Skeletal muscle satellite cell (primary cell): ENCODE results near the gene PRKAG3.
"Not testable (repeated sequence)": the region's sequence is repeated elsewhere in the genome, so short reads cannot be mapped to it uniquely, and the experiment has no call there.

ENCODE experiments used
- H3K27me3 ChIP-seq: 2 replicates; pipeline ENCODE4 v1.7.0; 2013; ENCODE audit warnings: low read length; ENCODE audit not compliant: control insufficient read depth, insufficient read depth
- H3K36me3 ChIP-seq: 2 replicates; pipeline ENCODE4 v1.7.0; 2013; ENCODE audit warnings: mild to moderate bottlenecking, control low read depth, low read length; ENCODE audit not compliant: insufficient read depth
- H3K4me1 ChIP-seq: 2 replicates; pipeline ENCODE4 v1.7.0; 2013; ENCODE audit warnings: low read length; ENCODE audit not compliant: control insufficient read depth, insufficient read depth
- H3K4me2 ChIP-seq: 2 replicates; pipeline ENCODE4 v1.7.0; 2013; ENCODE audit warnings: mild to moderate bottlenecking, low read length
- H3K4me3 ChIP-seq: 2 replicates; pipeline ENCODE4 v1.7.0; 2013; ENCODE audit warnings: low read length
- H3K9ac ChIP-seq: 2 replicates; pipeline ENCODE4 v1.7.0; 2013; ENCODE audit warnings: mild to moderate bottlenecking, low read depth, low read length, moderate library complexity
- H3K9me3 ChIP-seq: replicated peaks from 2 replicates; pipeline ENCODE4 v1.7.0; 2013; ENCODE audit warnings: mild to moderate bottlenecking, control low read depth, low read length

Gene PRKAG3

DNA sequence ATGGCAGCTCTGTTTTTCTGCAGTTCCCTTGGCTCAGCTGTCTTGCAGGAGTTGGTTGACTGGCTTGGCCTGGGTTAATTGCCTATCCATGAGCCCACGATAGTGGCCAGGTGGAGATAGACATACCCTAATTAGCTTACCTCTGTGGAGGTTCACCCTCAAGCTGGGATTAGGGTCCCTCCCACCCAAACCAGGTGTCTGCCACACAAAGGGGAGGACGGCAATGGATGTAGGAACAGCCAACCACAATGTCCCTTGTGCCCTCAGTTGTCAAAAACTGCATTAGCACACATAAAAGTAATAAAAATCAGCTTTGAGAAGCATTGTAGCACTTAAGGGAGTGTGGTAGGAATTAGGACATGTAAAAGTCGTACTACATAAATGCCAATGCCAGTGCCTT is 45.5 kb downstream of the PRKAG3 start:
- no peaks in the 10 kb centered on the region for H3K36me3 ChIP-seq
- H3K27me3 ChIP-seq: peaks cover 4% of the 10 kb centered on the region
- no peaks in the 10 kb centered on the region for H3K9me3 ChIP-seq
- H3K9ac ChIP-seq: no peak overlapping the region
- no peak overlapping the region for H3K4me2 ChIP-seq
- H3K4me3 ChIP-seq: no peak overlapping the region
- peaks cover 16% of the 10 kb centered on the region for H3K4me1 ChIP-seq

DNA sequence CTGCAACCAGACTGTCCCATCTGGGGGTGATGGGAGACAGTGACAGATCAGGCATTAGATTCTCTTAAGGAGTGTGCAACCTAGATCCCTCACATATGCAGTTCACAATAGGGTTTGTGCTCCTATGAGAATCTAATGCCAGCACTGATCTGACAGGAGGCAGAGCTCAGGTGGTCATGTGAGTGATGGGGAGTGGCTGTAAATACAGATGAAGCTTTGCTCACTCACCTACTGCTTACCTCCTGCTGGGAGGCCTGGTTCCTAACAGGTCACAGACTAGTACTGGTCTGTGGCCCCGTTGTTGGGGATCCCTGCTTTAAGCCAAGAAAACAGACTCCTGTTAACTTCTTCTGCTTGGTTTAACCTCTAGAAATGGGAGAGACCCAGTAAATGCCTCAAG is 46.5 kb downstream of the PRKAG3 start:
- H3K4me2 ChIP-seq: no peak overlapping the region
- no peak overlapping the region for H3K9ac ChIP-seq
- H3K4me3 ChIP-seq: no peak overlapping the region
- peaks cover 19% of the 10 kb centered on the region for H3K4me1 ChIP-seq
- H3K27me3 ChIP-seq: peaks cover 4% of the 10 kb centered on the region
- no peaks in the 10 kb centered on the region for H3K9me3 ChIP-seq
- no peaks in the 10 kb centered on the region for H3K36me3 ChIP-seq

DNA sequence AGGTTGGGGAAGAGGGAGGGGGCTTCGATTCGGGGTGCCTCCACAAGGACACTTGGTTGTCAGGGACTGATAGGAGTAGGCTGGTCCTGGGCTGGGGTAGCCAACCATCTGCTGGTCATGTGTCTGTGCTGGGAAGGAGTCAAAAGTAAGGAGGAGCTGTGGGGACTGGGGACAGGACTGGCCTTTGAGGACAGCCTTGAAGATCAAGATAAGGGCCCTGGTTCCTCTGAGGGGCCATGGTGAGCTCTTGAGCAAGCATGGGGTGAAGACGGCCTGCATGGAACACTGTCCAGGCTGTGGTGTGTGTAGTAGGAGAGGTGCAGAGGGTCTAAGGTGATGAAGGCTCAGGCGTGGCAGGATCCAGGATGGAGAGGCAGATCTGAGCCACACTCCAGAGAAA is 47.9 kb downstream of the PRKAG3 start:
- peaks cover 19% of the 10 kb centered on the region for H3K4me1 ChIP-seq
- H3K4me2 ChIP-seq: no peak overlapping the region
- no peak overlapping the region for H3K4me3 ChIP-seq
- no peak overlapping the region for H3K9ac ChIP-seq
- no peaks in the 10 kb centered on the region for H3K9me3 ChIP-seq
- H3K36me3 ChIP-seq: no peaks in the 10 kb centered on the region
- H3K27me3 ChIP-seq: peaks cover 4% of the 10 kb centered on the region

- H3K9me3 ChIP-seq: no peaks in the 10 kb centered on the region
- H3K4me2 ChIP-seq: peak overlapping the region; percentile 94
- H3K4me3 ChIP-seq: peak overlapping the region; percentile 74
- peaks cover 2% of the 10 kb centered on the region for H3K36me3 ChIP-seq
- peaks cover 19% of the 10 kb centered on the region for H3K4me1 ChIP-seq
- H3K27me3 ChIP-seq: peaks cover 4% of the 10 kb centered on the region
- H3K9ac ChIP-seq: peak overlapping the region; percentile 83
Measured at GRCh38 chr2:218782528-218782844, 49.1 kb downstream of the PRKAG3 start.

DNA sequence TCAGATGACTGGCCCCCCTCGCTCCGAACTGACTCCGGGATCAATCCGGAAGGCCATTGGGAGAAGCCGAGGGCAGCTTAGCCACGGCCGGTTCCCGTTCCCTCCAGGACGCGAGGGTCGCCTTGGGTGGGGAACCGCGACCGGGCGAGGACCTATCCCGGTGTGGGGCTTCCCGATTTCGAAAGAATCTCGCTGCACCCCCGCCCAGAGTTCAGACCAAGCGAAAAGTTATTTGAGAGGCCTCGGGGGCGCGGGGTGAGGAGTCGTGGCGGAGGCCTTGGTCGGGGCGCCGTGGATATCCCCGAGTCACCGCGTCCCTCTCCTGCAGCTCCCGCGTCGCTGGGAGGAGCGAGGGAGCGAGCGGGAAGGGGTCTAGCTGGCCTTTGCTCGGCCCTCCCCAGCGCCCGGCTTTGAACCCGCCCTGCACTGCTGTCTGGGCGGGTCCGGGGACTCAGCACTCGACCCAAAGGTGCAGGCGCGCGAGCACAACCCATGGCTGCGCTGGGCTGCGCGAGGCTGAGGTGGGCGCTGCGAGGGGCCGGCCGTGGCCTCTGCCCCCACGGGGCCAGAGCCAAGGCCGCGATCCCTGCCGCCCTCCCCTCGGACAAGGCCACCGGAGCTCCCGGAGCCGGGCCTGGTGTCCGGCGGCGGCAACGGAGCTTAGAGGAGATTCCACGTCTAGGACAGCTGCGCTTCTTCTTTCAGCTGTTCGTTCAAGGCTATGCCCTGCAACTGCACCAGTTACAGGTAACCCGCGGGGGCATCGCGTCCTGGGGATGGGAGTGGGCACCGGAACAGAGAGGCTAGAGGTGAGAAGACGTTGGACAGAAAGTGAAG is 49.7 kb downstream of the PRKAG3 start, which contains the start of gene CYP27A1:
CYP27A1 (plus strand) TSS at position 457 of the 837 bp plus-strand sequence; CDS start at position 493, 36 bp downstream.
- Histone ChIP-seq H3K9me3 (peaks cover 4% of the 10 kb centered on the region), H3K4me1 (peaks cover 19% of the 10 kb centered on the region), H3K36me3 (peaks cover 2% of the 10 kb centered on the region), H3K4me3 (peak within 1 kb of the TSS; percentile 74), H3K4me2 (peak within 1 kb of the TSS; percentile 94), H3K27me3 (peaks cover 4% of the 10 kb centered on the region), H3K9ac (peak within 1 kb of the TSS; percentile 83)

- Histone ChIP-seq H3K9me3 (peaks cover 4% of the 10 kb centered on the region), H3K4me2 (peak overlapping the region; percentile 94), H3K27me3 (peaks cover 4% of the 10 kb centered on the region), H3K36me3 (peaks cover 2% of the 10 kb centered on the region), H3K4me3 (peak overlapping the region; percentile 74), H3K9ac (peak overlapping the region; percentile 83), H3K4me1 (peaks cover 19% of the 10 kb centered on the region)
Measured at GRCh38 chr2:218780851-218781690, 50.5 kb downstream of the PRKAG3 start.

DNA sequence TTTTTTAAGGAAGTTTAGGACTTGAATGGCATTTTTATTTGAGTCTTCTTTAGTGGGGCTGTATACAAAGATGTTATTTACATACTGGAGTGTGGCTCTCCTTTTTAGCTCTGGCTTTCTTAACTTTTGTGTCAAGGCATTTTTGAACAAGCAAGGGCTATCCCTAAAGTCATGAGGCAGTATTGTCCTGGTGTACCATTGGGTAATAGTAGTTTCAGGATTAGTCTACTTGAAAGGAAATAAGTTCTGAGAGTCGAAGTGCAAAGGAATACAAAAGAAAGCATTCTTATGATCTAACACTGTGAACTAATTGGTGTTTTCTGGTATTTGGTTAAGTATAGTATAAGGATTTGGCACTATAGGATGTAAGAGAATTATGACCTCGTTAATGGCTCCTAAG is 51.6 kb downstream of the PRKAG3 start:
- peaks cover 2% of the 10 kb centered on the region for H3K36me3 ChIP-seq
- peaks cover 4% of the 10 kb centered on the region for H3K27me3 ChIP-seq
- H3K4me3 ChIP-seq: no peak overlapping the region
- H3K9me3 ChIP-seq: peaks cover 4% of the 10 kb centered on the region
- H3K4me1 ChIP-seq: peaks cover 19% of the 10 kb centered on the region
- H3K9ac ChIP-seq: no peak overlapping the region
- no peak overlapping the region for H3K4me2 ChIP-seq

DNA sequence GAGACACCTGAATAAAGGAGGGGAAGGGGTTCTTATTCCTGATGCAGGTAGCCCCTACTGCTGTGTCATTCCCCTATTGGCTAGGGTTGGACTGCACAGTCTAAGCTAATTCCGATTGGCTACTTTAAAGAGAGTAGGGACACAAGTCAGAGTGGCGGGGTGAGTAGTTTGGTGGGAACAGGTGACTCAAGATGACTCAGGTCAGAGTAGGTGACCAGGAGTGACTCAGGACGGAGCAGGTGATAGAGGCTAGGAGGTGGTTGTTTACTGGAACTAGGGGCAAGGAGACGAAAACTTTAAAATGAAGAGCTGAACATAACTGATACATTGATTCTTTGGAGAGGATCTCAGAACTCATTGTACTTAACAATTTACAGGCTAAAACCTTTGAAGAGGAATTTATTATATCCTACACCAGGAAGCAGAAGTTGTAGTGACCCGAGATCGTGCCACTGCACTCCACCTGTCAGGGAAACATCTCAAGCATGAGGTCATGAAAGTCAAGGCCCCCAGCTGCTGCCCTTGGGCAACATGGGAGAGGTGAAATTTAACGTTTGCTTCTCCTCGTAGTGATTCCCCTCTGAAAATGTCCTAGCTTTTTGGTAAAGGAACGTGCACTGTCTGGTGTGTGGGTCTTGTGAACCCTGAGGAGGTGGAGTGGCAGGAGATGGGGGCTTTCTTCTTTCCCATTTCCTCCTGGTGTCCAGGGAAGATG is 54.2 kb downstream of the PRKAG3 start:
- Histone ChIP-seq H3K9ac (no peak overlapping the region), H3K36me3 (peaks cover 2% of the 10 kb centered on the region), H3K9me3 (peaks cover 4% of the 10 kb centered on the region), H3K4me1 (peaks cover 17% of the 10 kb centered on the region), H3K4me2 (no peak overlapping the region), H3K4me3 (no peak overlapping the region), H3K27me3 (peaks cover 4% of the 10 kb centered on the region)

GRCh38 chr2:218776488-218776887 is 55.1 kb downstream of the PRKAG3 start:
- Histone ChIP-seq H3K9me3 (peaks cover 4% of the 10 kb centered on the region), H3K4me3 (no peak overlapping the region), H3K4me1 (peaks cover 7% of the 10 kb centered on the region), H3K4me2 (no peak overlapping the region), H3K27me3 (no peaks in the 10 kb centered on the region), H3K36me3 (peaks cover 2% of the 10 kb centered on the region), H3K9ac (no peak overlapping the region)

DNA sequence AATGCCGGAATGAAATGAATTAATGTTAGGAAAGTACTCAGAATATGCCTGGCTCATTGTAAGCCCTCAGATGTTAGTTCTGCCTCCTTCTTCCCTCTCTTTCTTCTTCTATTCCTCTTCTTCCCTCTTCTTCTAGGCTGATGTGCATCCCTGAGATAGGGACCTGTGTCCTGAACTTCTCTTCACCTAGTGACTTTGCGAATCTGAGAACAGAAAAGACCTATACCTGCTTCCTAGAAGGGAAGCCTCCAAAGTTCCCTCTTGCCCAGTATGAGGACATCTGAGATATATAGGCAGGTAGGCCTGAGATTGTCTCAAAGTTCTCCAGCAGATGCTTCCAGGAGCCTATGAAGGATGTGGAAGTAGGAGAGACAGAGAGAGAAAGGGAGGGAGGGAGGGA is 57.7 kb downstream of the PRKAG3 start:
- Histone ChIP-seq H3K4me1 (no peaks in the 10 kb centered on the region), H3K9me3 (peaks cover 4% of the 10 kb centered on the region), H3K9ac (no peak overlapping the region), H3K4me2 (no peak overlapping the region), H3K36me3 (peaks cover 2% of the 10 kb centered on the region), H3K27me3 (no peaks in the 10 kb centered on the region), H3K4me3 (no peak overlapping the region)

- not testable (repeated sequence) for H3K4me1 ChIP-seq, H3K36me3 ChIP-seq, H3K9ac ChIP-seq, H3K27me3 ChIP-seq, H3K4me2 ChIP-seq, H3K4me3 ChIP-seq, H3K9me3 ChIP-seq
Measured at GRCh38 chr2:218772759-218773158, 58.8 kb downstream of the PRKAG3 start.
